Activated CD4-positive, alpha-beta T cell treated with anti-CD3 and anti-CD28 coated beads, Interleukin-2, amount 10 ng/mL, durations not matched to agents 24 days and 14 days (primary cell): ENCODE results near the gene MYO9A. TPM values are rescaled to one million over a fixed set of nuclear protein-coding genes. Genes with fewer than 3 reads are reported as not detected.
"Not testable (repeated sequence)": the region's sequence is repeated elsewhere in the genome, so short reads cannot be mapped to it uniquely, and the experiment has no call there.

Experiments
- DNase-seq: peaks from one replicate; pipeline ENCODE4 v3.0.0; 2022
- H3K27ac Mint-ChIP-seq: one replicate; pipeline ENCODE4 v1.8.0; 2022; ENCODE audit warnings: mild to moderate bottlenecking, mixed read lengths
- H3K27me3 Mint-ChIP-seq: one replicate; pipeline ENCODE4 v1.8.0; 2022; ENCODE audit warnings: mixed read lengths
- H3K36me3 Mint-ChIP-seq: one replicate; pipeline ENCODE4 v1.8.0; 2022; ENCODE audit warnings: low read depth, mild to moderate bottlenecking, mixed read lengths
- H3K4me1 Mint-ChIP-seq: one replicate; pipeline ENCODE4 v1.8.0; 2021; ENCODE audit warnings: mixed read lengths
- H3K4me3 Mint-ChIP-seq: one replicate; pipeline ENCODE4 v1.8.0; 2022; ENCODE audit warnings: mild to moderate bottlenecking, moderate library complexity, mixed read lengths
- H3K9me3 Mint-ChIP-seq: one replicate; pipeline ENCODE4 v1.8.0; 2021; ENCODE audit warnings: mixed read lengths
- intact Hi-C: fragments of 100-400 bp; cut with micrococcal nuclease; formaldehyde crosslinking; loops from one replicate; pipeline ENCODE4 v1.15.1; 2023
- total RNA-seq: library from RNA; stranded (reverse); gene quantifications from 2 replicates; pipeline ENCODE4 v1.2.3, GENCODE V29; 2022

The MYO9A gene
- total RNA-seq, 1 donor from 2014 or later = 19.4 TPM

DNA sequence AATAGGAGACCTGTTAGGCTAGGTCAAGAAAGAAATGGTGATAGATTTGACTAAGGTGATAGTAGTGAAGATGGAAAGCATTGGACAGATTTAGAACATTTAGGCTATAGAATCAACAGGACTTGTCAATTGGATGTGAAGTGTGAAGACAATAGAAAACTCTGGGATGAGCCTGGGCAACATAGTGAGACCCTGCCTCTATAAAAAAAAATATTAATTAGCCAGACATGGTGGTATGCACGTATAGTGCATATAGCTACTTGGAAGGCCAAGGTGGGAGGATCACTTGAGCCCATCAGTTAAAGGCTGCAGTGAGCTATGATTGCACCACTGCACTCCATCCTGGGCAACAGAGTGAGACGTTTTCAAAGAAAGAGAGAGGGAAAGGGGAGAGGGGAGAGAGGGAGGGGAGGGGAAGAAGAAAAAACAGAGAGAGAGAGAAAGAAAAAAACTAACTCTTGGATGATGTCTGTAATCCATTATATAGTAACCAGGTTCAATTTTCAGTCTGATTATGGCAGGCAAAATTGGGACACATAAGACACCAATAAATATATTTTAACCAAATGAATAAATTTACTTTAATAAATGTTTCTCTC, 9.9 kb upstream of the MYO9A start:
- Mint-ChIP-seq H3K4me1 (no peaks in the 10 kb centered on the region), H3K36me3 (no peaks in the 10 kb centered on the region), H3K27me3 (peaks cover 2% of the 10 kb centered on the region), H3K9me3 (no peaks in the 10 kb centered on the region), H3K4me3 (no peak overlapping the region), H3K27ac (no peak overlapping the region)
- intact Hi-C loops = no loop called here
- DNase-seq = no peak

DNA sequence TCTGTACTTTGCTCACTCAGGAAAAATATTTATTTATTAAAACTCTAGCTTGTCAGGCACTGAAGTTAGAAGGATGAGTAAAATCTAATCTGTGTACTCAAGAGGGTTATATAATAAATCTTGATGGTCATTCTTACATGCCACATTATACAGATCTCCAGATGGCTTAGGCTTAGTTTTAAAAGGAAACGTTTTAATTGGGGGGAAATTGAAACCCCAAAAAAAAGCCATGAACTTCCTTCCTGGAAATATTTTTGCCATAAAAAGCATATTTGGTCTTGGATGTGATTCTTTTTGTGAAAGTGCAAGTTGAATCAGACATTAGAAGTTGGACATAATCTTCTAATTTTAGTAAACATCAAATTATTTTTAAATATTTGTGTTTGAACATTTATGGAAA, 6.3 kb upstream of the MYO9A start:
- Mint-ChIP-seq H3K27me3 (peaks cover 2% of the 10 kb centered on the region), H3K4me1 (peaks cover 3% of the 10 kb centered on the region), H3K4me3 (no peak overlapping the region), H3K36me3 (no peaks in the 10 kb centered on the region), H3K9me3 (no peaks in the 10 kb centered on the region), H3K27ac (no peak overlapping the region)
- intact Hi-C loops = no loop called here
- no peak for DNase-seq

DNA sequence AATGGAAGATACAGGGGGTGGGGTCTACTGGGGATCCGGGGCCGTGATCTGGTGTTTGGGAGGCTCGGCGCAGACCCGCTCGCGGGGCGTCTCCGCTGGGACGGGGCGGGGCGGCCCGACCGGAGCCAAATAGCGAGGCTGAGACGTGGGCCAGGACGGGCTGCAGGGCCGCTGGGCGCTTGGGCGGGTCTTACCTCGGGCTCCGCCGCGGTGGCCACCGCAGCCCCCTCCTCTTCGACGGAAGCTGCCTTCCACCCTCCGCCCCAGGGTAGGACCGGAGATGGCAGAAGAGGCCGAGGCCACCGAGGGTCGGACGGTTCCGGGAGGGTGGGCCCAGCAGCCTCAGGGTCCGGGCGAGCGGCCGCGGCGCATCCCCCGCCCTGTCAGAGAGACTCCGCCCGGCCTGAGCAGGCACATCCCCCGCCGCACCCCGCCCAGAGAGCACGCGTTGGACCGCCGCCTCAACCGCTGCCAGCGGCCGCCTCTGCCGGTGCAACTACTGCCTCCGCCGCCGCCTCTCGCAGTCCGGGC, 399 bp downstream of the MYO9A start:
- Mint-ChIP-seq H3K4me3 (peak overlapping the region; percentile 95), H3K4me1 (peaks cover 26% of the 10 kb centered on the region), H3K36me3 (no peaks in the 10 kb centered on the region), H3K27ac (peak overlapping the region; percentile 99), H3K9me3 (no peaks in the 10 kb centered on the region), H3K27me3 (peaks cover 17% of the 10 kb centered on the region)
- DNase-seq = peak; percentile 92
- intact Hi-C loops = loop anchor here (1.0 to 10.0 kb wide), 7 partner anchors 39 to 1877 kb away; partner anchors contain the start of genes ADPGK, ARIH1, BBS4 and HIGD2B

DNA sequence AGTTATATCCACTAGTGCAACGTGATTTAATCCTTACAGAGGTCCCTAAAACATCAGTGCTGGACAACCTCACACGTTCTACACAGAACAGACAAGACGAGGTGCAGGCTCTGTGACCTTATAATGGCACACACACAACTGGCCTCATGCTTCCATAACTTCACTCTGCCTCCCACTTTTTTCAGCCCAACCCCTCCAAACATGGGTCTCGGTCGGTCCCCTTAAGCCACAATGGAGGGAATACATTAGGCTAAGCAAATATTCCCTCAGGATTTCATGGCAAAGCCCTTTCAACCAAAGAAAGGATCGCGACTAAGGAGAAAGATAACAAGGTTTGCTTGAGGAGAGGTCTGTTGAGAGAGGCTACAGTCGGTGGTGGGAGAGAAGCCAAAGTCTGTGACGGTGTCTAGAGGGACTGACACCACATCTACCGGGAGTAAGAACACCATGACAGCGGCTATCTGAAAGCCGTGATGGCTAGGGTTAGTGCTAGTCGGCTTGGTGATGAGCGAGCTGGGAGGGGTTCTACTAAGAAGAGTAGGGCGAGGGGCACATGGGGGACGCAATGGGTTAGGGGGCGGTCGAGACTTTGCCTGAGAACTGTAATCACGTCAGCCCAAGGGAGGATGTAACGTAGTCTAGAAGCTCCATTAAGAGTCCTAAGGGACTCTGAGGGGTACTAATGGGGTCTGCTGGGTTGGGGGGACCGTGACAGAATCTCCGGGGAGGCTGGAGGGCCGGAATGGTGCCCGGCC, 1.0 kb downstream of the MYO9A start:
- Mint-ChIP-seq H3K27me3 (peaks cover 17% of the 10 kb centered on the region), H3K4me3 (peak overlapping the region; percentile 95), H3K4me1 (peaks cover 26% of the 10 kb centered on the region), H3K36me3 (no peaks in the 10 kb centered on the region), H3K9me3 (no peaks in the 10 kb centered on the region), H3K27ac (peak overlapping the region; percentile 86)
- peak; percentile 61 for DNase-seq
- intact Hi-C loops = loop anchor here (5.0 to 10.0 kb wide), 4 partner anchors 358 to 1878 kb away; partner anchors contain the start of genes ADPGK, ARIH1, BBS4 and HIGD2B

DNA sequence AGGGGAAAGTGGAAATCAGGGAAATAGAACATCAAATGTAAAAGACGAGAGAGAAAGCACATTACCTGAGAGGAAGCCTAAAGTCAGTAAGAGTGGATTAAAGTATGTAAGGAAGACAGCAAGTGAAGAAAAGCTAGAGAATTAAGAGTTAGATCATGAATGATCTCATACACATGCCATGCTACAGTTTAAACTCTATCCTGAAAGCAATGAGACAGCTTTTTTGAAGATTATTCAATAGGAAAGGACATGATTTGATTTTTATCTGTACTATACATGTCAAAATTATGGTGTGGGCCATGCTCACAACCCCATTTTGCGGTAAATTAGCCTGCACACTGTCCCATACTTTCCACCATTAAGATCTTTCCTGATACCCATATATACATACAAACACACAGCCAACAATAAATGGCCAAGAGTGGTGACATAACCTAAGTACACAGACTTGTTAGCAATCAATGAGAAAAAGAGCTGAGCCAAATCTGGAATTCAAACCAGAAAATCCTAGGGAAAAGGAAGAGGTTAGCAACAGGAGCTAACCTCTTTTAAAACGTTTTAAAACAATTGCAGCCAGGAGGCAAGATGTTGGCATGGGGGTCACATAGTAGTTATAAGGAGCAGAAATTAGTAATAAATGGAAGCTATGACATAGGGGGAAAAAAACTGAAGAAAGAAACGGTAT, 4.5 kb downstream of the MYO9A start:
- H3K9me3 Mint-ChIP-seq = no peaks in the 10 kb centered on the region
- DNase-seq = no peak
- intact Hi-C loops = loop anchor here (10.0 kb wide), 2 partner anchors 361 to 1881 kb away; partner anchors contain the start of genes ARIH1, PML and STOML1
- no peak overlapping the region for H3K4me3 Mint-ChIP-seq
- H3K27me3 Mint-ChIP-seq = peaks cover 17% of the 10 kb centered on the region
- peak overlapping the region; percentile 30 for H3K27ac Mint-ChIP-seq
- H3K4me1 Mint-ChIP-seq = peaks cover 16% of the 10 kb centered on the region
- H3K36me3 Mint-ChIP-seq = no peaks in the 10 kb centered on the region

DNA sequence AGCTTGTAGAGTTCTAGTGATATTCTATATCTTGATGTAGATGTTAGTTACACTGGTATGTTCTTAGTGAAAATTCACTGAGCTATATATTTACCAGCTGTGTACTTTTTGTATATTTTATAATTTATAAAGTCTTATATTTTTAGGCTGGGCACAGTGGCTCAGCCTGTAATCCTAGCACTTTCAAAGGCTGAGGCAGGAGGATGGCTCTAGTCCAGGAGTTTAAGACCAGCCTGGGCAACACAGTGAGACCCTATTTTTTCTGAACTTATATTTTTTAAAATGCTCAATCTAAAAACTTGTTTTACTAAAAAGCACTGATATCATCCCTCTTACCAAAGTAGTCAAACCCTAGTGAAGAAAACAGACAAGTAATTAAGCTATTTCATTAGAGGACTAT, 5.1 kb downstream of the MYO9A start:
- intact Hi-C loops = loop anchor here (10.0 kb wide), 2 partner anchors 362 to 1882 kb away; partner anchors contain the start of genes ARIH1, PML and STOML1
- H3K9me3 Mint-ChIP-seq = no peaks in the 10 kb centered on the region
- peaks cover 17% of the 10 kb centered on the region for H3K27me3 Mint-ChIP-seq
- H3K4me1 Mint-ChIP-seq = peaks cover 17% of the 10 kb centered on the region
- H3K27ac Mint-ChIP-seq = no peak overlapping the region
- DNase-seq = no peak
- H3K4me3 Mint-ChIP-seq = no peak overlapping the region
- peaks cover 2% of the 10 kb centered on the region for H3K36me3 Mint-ChIP-seq

DNA sequence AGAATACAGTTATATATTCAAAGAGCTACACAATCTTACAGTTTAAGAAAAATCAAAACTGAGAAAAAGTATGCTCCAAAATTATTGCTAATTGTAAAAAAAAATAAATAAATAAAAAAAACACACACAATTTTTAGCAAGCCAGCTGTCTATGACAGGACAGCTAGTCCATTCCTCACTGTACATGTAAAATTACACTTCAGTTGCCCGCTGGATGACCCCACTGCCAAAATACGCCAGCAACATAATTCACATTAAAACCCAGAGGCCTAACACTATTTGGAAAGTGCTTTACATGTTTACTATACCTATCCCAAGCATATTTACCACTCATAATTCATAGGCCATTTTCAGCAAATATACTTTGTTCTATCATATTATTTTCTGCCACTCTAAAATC, 5.8 kb downstream of the MYO9A start:
- Mint-ChIP-seq H3K4me3 (no peak overlapping the region), H3K27ac (no peak overlapping the region), H3K9me3 (no peaks in the 10 kb centered on the region), H3K4me1 (peaks cover 17% of the 10 kb centered on the region), H3K27me3 (peaks cover 17% of the 10 kb centered on the region), H3K36me3 (peaks cover 2% of the 10 kb centered on the region)
- no peak for DNase-seq
- intact Hi-C loops = loop anchor here (10.0 kb wide), 2 partner anchors 363 to 1883 kb away; partner anchors contain the start of genes ARIH1, PML and STOML1

DNA sequence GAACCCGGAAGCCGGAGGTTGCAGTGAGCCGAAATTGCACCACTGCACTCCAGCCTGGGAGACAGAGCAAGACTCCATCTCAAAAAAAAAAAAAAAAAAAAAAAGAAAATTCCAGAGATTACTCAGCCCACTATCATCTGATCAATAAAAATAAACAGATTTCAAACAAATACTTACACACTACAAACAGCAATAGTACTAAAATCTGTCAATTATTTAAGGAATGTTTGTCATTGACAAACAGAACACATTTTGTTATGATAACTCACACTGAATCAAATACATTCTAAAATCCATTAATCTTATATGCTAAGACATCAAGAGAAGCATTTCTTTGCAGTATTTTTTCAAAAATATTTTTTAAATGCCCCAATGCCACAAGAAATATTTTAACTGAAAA, 7.6 kb downstream of the MYO9A start:
- intact Hi-C loops = loop anchor here (10.0 kb wide), 2 partner anchors 364 to 1884 kb away; partner anchors contain the start of genes ARIH1, PML and STOML1
- Mint-ChIP-seq H3K27me3 (peaks cover 9% of the 10 kb centered on the region), H3K36me3 (peaks cover 2% of the 10 kb centered on the region), H3K4me1 (peaks cover 8% of the 10 kb centered on the region), H3K9me3 (no peaks in the 10 kb centered on the region), H3K27ac (no peak overlapping the region), H3K4me3 (no peak overlapping the region)
- DNase-seq = no peak

DNA sequence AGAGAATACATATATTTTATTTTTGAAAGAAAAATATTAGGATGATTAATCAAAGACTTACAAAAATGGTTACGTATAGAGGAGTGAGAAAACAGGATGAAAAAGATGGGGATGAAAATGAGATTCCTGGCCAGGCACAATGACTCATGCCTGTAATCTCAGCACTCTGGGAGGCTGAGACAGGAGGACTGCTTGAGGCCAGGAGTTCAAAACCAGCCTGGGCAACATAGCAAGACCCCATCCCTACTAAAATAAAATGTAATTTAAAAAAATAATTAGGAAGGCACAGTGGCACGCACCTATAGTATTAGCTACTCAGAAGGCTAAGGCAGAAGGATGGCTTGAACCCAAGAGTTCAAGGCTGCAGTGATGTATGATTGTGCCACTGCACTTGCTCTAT, 11.9 kb downstream of the MYO9A start:
- DNase-seq = no peak
- H3K27ac Mint-ChIP-seq = no peak overlapping the region
- H3K4me3 Mint-ChIP-seq = no peak overlapping the region
- peaks cover 3% of the 10 kb centered on the region for H3K27me3 Mint-ChIP-seq
- H3K4me1 Mint-ChIP-seq = peaks cover 2% of the 10 kb centered on the region
- H3K36me3 Mint-ChIP-seq = peaks cover 2% of the 10 kb centered on the region
- H3K9me3 Mint-ChIP-seq = no peaks in the 10 kb centered on the region
- intact Hi-C loops = no loop called here

DNA sequence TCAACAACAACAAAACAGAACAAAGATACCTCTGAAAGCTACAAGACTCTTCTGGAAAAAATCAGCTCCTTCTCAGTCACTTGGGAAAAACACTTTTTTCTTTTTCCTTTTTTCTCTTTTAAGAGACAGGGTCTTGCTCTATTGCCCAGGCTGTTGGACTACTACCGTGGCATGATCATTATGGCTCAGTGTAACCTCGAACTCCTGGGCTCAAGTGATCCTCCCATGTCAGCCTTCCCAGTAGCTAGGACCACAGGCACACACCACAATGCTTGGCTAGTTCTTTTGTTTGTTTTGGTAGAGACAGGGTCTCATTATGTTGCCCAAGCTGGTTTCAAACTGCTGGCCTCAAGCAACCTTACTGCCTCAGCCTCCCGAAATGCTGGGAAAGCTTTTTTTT, 12.8 kb downstream of the MYO9A start:
- H3K27ac Mint-ChIP-seq = no peak overlapping the region

DNA sequence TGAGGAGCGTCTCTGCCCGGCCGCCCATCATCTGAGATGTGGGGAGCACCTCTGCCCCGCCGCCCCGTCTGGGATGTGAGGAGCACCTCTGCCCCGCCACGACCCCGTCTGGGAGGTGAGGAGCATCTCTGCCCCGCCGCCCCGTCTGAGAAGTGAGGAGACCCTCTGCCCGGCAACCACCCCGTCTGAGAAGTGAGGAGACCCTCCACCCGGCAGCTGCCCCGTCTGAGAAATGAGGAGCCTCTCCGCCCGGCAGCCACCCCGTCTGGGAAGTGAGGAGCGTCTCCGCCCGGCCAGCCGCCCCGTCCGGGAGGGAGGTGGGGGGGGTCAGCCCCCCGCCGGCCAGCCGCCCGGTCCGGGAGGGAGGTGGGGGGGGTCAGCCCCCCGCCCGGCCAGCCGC, 17.4 kb downstream of the MYO9A start:
- H3K36me3 Mint-ChIP-seq, H3K4me1 Mint-ChIP-seq, H3K4me3 Mint-ChIP-seq, H3K27me3 Mint-ChIP-seq, DNase-seq, H3K27ac Mint-ChIP-seq, intact Hi-C loops, H3K9me3 Mint-ChIP-seq: not testable (repeated sequence)

More for the DNA sequence above, 12.8 kb downstream of the MYO9A start:
- peaks cover 2% of the 10 kb centered on the region for H3K36me3 Mint-ChIP-seq
- H3K27me3 Mint-ChIP-seq = peaks cover 3% of the 10 kb centered on the region
- H3K4me3 Mint-ChIP-seq = no peak overlapping the region
- intact Hi-C loops = no loop called here
- peaks cover 2% of the 10 kb centered on the region for H3K4me1 Mint-ChIP-seq
- DNase-seq = no peak
- H3K9me3 Mint-ChIP-seq = no peaks in the 10 kb centered on the region

DNA sequence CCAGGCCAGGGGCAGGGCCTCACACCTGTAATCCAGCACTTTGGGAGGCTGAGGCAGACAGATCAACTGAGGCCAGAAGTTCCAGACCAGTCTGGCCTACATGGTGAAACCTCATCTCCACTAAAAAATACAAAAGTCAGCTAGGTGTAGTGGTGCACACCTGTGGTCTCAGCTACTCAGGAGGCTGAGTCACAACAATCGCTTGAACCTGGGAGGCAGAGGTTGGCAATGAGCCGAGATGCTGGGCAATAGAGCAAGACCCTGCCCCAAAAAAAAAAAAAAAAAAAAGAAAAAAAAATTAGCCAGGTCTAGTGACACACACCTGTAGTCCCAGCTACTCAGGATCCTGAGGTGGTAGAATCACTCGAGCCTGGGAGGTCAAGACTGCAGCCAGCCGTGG, 18.8 kb downstream of the MYO9A start:
- Mint-ChIP-seq H3K4me3 (no peak overlapping the region), H3K27ac (no peak overlapping the region), H3K36me3 (no peaks in the 10 kb centered on the region), H3K27me3 (peaks cover 3% of the 10 kb centered on the region), H3K9me3 (no peaks in the 10 kb centered on the region), H3K4me1 (no peaks in the 10 kb centered on the region)
- no peak for DNase-seq
- intact Hi-C loops = no loop called here

DNA sequence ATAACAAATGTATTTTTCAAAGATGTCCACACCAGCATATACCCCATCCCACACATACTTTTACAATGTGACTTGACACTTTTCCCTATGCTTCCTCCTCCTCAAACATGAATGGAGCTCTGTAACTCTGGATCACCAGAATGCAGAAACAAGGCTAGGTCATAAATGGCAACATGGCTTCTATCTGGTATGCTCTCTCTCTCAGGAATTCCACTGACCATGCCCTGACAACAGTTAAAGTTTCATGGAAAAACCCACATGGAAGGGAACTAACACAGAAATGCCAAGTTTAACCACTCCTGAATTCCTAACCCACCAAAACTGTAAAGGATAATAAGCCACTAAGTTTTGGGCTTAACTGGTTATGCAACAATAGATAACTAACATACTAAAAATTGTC, 19.9 kb downstream of the MYO9A start:
- no peaks in the 10 kb centered on the region for H3K4me1 Mint-ChIP-seq
- H3K4me3 Mint-ChIP-seq = no peak overlapping the region
- no peaks in the 10 kb centered on the region for H3K9me3 Mint-ChIP-seq
- no peaks in the 10 kb centered on the region for H3K36me3 Mint-ChIP-seq
- DNase-seq = no peak
- peaks cover 3% of the 10 kb centered on the region for H3K27me3 Mint-ChIP-seq
- no peak overlapping the region for H3K27ac Mint-ChIP-seq
- intact Hi-C loops = no loop called here

DNA sequence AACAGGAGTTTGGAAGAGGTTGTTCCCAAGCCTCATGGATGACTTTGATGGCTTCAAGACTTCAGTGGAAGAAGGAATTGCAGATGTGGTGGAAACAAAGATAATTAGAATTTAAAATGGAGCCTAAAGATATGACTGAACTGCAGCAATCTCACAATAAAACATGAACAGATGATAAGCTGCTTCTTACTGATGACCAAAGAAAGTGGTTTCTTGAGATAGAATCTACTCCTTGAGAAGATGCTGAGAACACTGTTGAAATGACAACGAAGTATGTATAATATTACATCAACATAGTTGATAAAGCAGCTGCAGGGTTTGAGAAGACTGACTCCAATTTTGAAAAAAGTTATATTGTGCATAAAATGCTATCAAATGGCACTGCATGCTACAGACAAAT, 21.2 kb downstream of the MYO9A start:
- no peak overlapping the region for H3K27ac Mint-ChIP-seq
- DNase-seq = no peak
- H3K9me3 Mint-ChIP-seq = no peaks in the 10 kb centered on the region
- H3K27me3 Mint-ChIP-seq = no peaks in the 10 kb centered on the region
- intact Hi-C loops = no loop called here
- no peak overlapping the region for H3K4me3 Mint-ChIP-seq
- no peaks in the 10 kb centered on the region for H3K36me3 Mint-ChIP-seq
- no peaks in the 10 kb centered on the region for H3K4me1 Mint-ChIP-seq
